ENCODE measurements around the gene SLC22A6. TPM values are rescaled to one million over a fixed set of nuclear protein-coding genes. Genes with fewer than 3 reads are reported as not detected.

SLC22A6 gene
- total RNA-seq, 1 donor, result not detected

DNA sequence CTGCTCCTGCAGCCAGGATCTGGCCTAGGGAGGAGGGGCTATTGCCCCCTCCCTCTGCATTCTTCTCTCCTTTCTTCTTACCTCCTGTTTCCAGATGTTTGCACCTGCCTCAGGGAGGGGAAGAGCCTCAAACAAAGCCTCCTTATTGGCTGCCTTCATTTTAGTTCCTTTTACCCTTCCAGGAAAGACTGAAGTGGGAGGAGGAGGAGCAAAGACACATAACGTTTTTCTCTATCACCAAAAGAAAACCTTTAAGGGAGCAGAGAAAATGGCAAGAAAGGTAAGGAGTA, 50.3 kb downstream of the SLC22A6 start:
- no peaks in the 10 kb centered on the region for H3K79me2 ChIP-seq (ENCODE audit: insufficient read depth, low read length)
- H3K4me1 ChIP-seq (ENCODE audit: insufficient read depth, low read length), result no peaks in the 10 kb centered on the region
- H3K4me3 ChIP-seq (ENCODE audit: insufficient read depth, low read length), result no peak overlapping the region
- peaks cover 2% of the 10 kb centered on the region for H3K27me3 ChIP-seq (ENCODE audit: insufficient read depth, low read length)
- no peaks in the 10 kb centered on the region for H3K36me3 ChIP-seq (ENCODE audit: insufficient read depth, low read length)
- TF ChIP-seq, protein P1, sequence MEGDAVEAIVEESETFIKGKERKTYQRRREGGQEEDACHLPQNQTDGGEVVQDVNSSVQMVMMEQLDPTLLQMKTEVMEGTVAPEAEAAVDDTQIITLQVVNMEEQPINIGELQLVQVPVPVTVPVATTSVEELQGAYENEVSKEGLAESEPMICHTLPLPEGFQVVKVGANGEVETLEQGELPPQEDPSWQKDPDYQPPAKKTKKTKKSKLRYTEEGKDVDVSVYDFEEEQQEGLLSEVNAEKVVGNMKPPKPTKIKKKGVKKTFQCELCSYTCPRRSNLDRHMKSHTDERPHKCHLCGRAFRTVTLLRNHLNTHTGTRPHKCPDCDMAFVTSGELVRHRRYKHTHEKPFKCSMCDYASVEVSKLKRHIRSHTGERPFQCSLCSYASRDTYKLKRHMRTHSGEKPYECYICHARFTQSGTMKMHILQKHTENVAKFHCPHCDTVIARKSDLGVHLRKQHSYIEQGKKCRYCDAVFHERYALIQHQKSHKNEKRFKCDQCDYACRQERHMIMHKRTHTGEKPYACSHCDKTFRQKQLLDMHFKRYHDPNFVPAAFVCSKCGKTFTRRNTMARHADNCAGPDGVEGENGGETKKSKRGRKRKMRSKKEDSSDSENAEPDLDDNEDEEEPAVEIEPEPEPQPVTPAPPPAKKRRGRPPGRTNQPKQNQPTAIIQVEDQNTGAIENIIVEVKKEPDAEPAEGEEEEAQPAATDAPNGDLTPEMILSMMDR (IDR thresholded peaks at IDR 0.05; ENCODE audit: extremely low read depth, low read depth, low read length), result no peak
- no peak for DNase-seq (ENCODE audit: insufficient read length, low spot score, missing footprints)
- H3K4me2 ChIP-seq (ENCODE audit: insufficient read depth, low read length), result no peak overlapping the region
- H3K27ac ChIP-seq (ENCODE audit: low read depth, low read length), result no peak overlapping the region
- H2AFZ ChIP-seq (ENCODE audit: low read length), result no peak overlapping the region
- H3K9me3 ChIP-seq (ENCODE audit: low read depth, low read length), result no peaks in the 10 kb centered on the region
- no peaks in the 10 kb centered on the region for H4K20me1 ChIP-seq (ENCODE audit: insufficient read depth, low read length)

DNA sequence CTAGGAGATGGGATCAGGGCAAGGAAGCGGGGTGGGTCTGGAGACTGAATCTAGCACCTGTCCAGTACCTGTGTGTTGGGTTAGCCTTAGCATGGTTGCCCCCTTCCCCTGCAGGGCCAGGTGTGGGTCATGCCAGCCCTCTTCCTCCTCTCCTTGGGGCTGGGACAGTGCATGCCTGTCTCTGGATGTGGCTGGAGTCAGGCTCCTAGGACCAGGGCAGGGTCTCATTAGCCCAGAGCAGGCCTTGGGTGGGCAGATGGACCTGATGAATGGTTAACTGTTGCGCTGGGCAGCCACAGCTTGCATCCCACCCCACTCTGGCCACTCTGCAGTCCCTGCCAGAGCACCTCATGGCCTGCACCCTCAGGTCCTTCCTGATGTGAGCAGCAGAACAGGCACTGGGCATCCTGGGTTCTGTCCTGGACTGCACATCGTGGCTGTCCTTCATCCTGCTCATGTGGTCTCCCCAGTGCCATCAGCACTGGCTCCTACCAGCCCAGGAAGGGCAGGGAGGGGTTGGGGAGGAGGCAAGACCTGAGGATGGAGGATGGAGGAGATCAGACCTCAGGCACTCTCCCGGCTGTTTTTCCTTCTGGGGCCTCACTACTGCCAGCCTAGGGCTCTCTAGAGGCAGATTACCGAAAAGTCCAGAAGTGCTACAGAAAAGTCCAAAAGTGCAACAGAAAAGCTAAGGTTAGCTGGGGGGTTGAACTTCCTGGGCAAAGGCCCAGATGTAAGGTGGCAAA, 50.8 kb downstream of the SLC22A6 start:
- Histone ChIP-seq H3K9me3 (ENCODE audit: low read depth, low read length) (no peaks in the 10 kb centered on the region), H3K4me3 (ENCODE audit: insufficient read depth, low read length) (no peak overlapping the region), H3K79me2 (ENCODE audit: insufficient read depth, low read length) (no peaks in the 10 kb centered on the region), H3K27ac (ENCODE audit: low read depth, low read length) (no peak overlapping the region), H3K36me3 (ENCODE audit: insufficient read depth, low read length) (no peaks in the 10 kb centered on the region), H2AFZ (ENCODE audit: low read length) (no peak overlapping the region), H3K27me3 (ENCODE audit: insufficient read depth, low read length) (peaks cover 2% of the 10 kb centered on the region), H3K4me2 (ENCODE audit: insufficient read depth, low read length) (no peak overlapping the region), H3K4me1 (ENCODE audit: insufficient read depth, low read length) (no peaks in the 10 kb centered on the region), H4K20me1 (ENCODE audit: insufficient read depth, low read length) (no peaks in the 10 kb centered on the region)
- DNase-seq (ENCODE audit: insufficient read length, low spot score, missing footprints), result no peak
- TF ChIP-seq, protein P1 (IDR thresholded peaks at IDR 0.05; ENCODE audit: extremely low read depth, low read depth, low read length), result no peak

DNA sequence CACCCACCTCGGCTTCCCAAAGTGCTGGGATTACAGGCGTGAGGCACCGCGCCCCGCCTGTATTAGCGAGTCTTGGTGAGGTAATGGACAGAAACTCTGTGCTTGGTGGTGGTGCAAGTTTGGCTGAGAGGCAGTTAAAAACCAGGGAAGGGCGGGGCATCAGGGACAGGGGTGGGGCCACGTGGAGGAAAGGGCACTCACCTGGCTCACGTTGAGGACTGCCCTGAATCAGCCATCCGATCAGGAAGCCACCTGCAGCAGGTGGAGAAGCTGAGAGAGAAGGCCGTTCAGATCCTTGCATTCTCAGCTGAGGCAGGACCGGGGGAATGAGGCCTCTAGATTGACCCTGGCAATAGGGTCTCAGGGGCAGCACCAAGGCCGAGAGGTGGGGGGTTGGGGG, 51.5 kb downstream of the SLC22A6 start:
- no peaks in the 10 kb centered on the region for H4K20me1 ChIP-seq (ENCODE audit: insufficient read depth, low read length)
- no peaks in the 10 kb centered on the region for H3K9me3 ChIP-seq (ENCODE audit: low read depth, low read length)
- H3K4me1 ChIP-seq (ENCODE audit: insufficient read depth, low read length), result no peaks in the 10 kb centered on the region
- no peak overlapping the region for H3K4me3 ChIP-seq (ENCODE audit: insufficient read depth, low read length)
- DNase-seq (ENCODE audit: insufficient read length, low spot score, missing footprints), result no peak
- TF ChIP-seq, protein P1 (IDR thresholded peaks at IDR 0.05; ENCODE audit: extremely low read depth, low read depth, low read length), result no peak
- H3K27me3 ChIP-seq (ENCODE audit: insufficient read depth, low read length), result peaks cover 5% of the 10 kb centered on the region
- H3K4me2 ChIP-seq (ENCODE audit: insufficient read depth, low read length), result no peak overlapping the region
- no peak overlapping the region for H3K27ac ChIP-seq (ENCODE audit: low read depth, low read length)
- no peaks in the 10 kb centered on the region for H3K36me3 ChIP-seq (ENCODE audit: insufficient read depth, low read length)
- H2AFZ ChIP-seq (ENCODE audit: low read length), result no peak overlapping the region
- H3K79me2 ChIP-seq (ENCODE audit: insufficient read depth, low read length), result no peaks in the 10 kb centered on the region

DNA sequence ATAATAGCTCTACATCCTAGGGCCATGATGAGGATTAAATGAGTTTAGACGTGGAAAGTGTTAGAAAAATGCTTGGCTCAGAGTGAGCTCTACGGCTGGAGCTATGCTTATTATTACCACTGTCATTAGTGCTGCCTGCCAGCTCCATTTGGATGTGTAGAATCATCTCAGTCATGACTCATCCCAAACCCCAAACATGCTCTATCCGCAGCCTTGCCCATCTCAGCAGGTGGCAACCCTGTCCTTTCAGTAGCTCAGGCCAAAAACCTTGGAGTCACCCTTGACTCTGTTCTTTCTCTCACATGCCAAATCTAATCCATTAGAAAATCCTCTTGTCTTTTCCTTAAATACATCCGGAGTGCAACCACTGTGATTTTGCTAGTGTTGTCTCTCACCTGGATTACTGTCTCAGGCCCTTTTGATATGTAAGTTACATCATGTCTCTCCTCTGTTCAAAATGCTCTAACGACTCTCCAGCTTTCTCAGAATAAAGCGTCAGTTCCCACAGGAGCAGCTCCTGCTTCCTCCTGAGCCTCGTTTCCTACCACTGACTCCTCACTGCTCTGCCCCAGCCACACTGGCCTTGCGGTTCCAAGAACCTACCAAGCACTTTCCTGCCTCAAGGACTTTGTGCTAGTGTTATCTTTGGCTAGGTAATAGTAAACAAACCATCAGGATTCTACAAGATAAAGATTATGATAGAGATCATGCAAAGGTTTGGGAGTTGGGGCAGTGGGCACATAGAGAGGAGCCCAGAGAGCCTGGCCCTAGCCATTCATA, 53.1 kb downstream of the SLC22A6 start:
- no peak for DNase-seq (ENCODE audit: insufficient read length, low spot score, missing footprints)
- H3K27me3 ChIP-seq (ENCODE audit: insufficient read depth, low read length), result peaks cover 19% of the 10 kb centered on the region
- no peaks in the 10 kb centered on the region for H3K9me3 ChIP-seq (ENCODE audit: low read depth, low read length)
- H3K4me3 ChIP-seq (ENCODE audit: insufficient read depth, low read length), result no peak overlapping the region
- H3K36me3 ChIP-seq (ENCODE audit: insufficient read depth, low read length), result no peaks in the 10 kb centered on the region
- H4K20me1 ChIP-seq (ENCODE audit: insufficient read depth, low read length), result no peaks in the 10 kb centered on the region
- no peak overlapping the region for H3K27ac ChIP-seq (ENCODE audit: low read depth, low read length)
- H2AFZ ChIP-seq (ENCODE audit: low read length), result no peak overlapping the region
- TF ChIP-seq, protein P1 (IDR thresholded peaks at IDR 0.05; ENCODE audit: extremely low read depth, low read depth, low read length), result no peak
- no peaks in the 10 kb centered on the region for H3K79me2 ChIP-seq (ENCODE audit: insufficient read depth, low read length)
- H3K4me2 ChIP-seq (ENCODE audit: insufficient read depth, low read length), result no peak overlapping the region
- no peaks in the 10 kb centered on the region for H3K4me1 ChIP-seq (ENCODE audit: insufficient read depth, low read length)

Measured in osteoblast (primary cell).